HG03457 (cell line): ENCODE results near the gene ZC3H18.
"Not testable (repeated sequence)": the region's sequence is repeated elsewhere in the genome, so short reads cannot be mapped to it uniquely, and the experiment has no call there.

Experiments
- ATAC-seq: cut with Tn5 transposase; IDR thresholded peaks from one replicate; pipeline ENCODE4 v1.9.1; 2021; ENCODE audit warnings: moderate number of reproducible peaks; ENCODE audit not compliant: unreplicated experiment

The ZC3H18 gene

GRCh38 chr16:88651989-88652761 lies 82.0 kb downstream of the ZC3H18 start:
- peak; percentile 6 for ATAC-seq

GRCh38 chr16:88652762-88653063 lies 82.5 kb downstream of the ZC3H18 start:
- no peak for ATAC-seq

GRCh38 chr16:88653101-88653500 lies 82.9 kb downstream of the ZC3H18 start:
- no peak for ATAC-seq

- no peak for ATAC-seq
These were observed 83.6 kb downstream of the ZC3H18 start for GRCh38 chr16:88653596-88654362.

- no peak for ATAC-seq
These were observed 84.3 kb downstream of the ZC3H18 start for GRCh38 chr16:88654363-88655052.

- ATAC-seq: no peak
These were observed 85.0 kb downstream of the ZC3H18 start for GRCh38 chr16:88655053-88655732.

- no peak for ATAC-seq
These were observed 85.6 kb downstream of the ZC3H18 start for GRCh38 chr16:88655733-88656281.

- ATAC-seq: no peak
These were observed 86.2 kb downstream of the ZC3H18 start for GRCh38 chr16:88656291-88656980.

GRCh38 chr16:88657371-88657770 lies 87.2 kb downstream of the ZC3H18 start:
- ATAC-seq: no peak

- ATAC-seq: no peak
These were observed 88.5 kb downstream of the ZC3H18 start for GRCh38 chr16:88658714-88659113.

- no peak for ATAC-seq
These were observed 89.0 kb downstream of the ZC3H18 start for GRCh38 chr16:88659160-88659559.

- no peak for ATAC-seq
These were observed 91.3 kb downstream of the ZC3H18 start for GRCh38 chr16:88661468-88661867.

- peak; percentile 3 for ATAC-seq
These were observed 92.1 kb downstream of the ZC3H18 start for GRCh38 chr16:88662222-88662842.

- peak; percentile 87 for ATAC-seq
These were observed 92.8 kb downstream of the ZC3H18 start, which contains the start of gene MVD for GRCh38 chr16:88662843-88663606. Gene MVD, minus strand, starts transcription at chr16:88663091. Its CDS starts 11 bp downstream, at chr16:88663080.

- no peak for ATAC-seq
These were observed 94.9 kb downstream of the ZC3H18 start for GRCh38 chr16:88665148-88665547.

GRCh38 chr16:88665570-88665969 lies 95.4 kb downstream of the ZC3H18 start:
- no peak for ATAC-seq

- no peak for ATAC-seq
These were observed 97.3 kb downstream of the ZC3H18 start for GRCh38 chr16:88667461-88667860.

GRCh38 chr16:88669493-88669892 lies 99.3 kb downstream of the ZC3H18 start:
- ATAC-seq: not testable (repeated sequence)

- ATAC-seq: no peak
These were observed 99.8 kb downstream of the ZC3H18 start for GRCh38 chr16:88669980-88670379.
